ENCODE data around the gene TAOK2. TPM values are rescaled to one million over a fixed set of nuclear protein-coding genes. Genes with fewer than 3 reads are reported as not detected.

Gene TAOK2
- total and polyA plus RNA-seq, 2 of the 13 experiments (the other 11 are each of a cell fraction or from before 2014, with no cell fraction given): 17.4 to 43.2 TPM

- peak; percentile 80 for TF ChIP-seq ZNF142 (CRISPR knock-in tag; IDR thresholded peaks at IDR 0.05)
- TF ChIP-seq ZBTB37 (CRISPR knock-in tag; IDR thresholded peaks at IDR 0.05): no peak
- TF ChIP-seq ELF4 (CRISPR knock-in tag; IDR thresholded peaks at IDR 0.05; ENCODE audit: borderline replicate concordance): peak; percentile 38; the same call in 1 of the 2 replicates
- no peak for TF ChIP-seq ZNF460 (CRISPR knock-in tag; IDR thresholded peaks at IDR 0.05; ENCODE audit: borderline replicate concordance)
- peak; percentile 11; the same call in 1 of the 2 replicates for TF ChIP-seq ZBTB34 (CRISPR knock-in tag; IDR thresholded peaks at IDR 0.05)
- peak; percentile 34 for TF ChIP-seq SRSF1 (optimal IDR thresholded peaks at IDR 0.05; ENCODE audit: low read depth, low read length)
- TF ChIP-seq ZNF589 (CRISPR knock-in tag; conservative IDR thresholded peaks at IDR 0.05): peak; percentile 92
- 0 out of 2 replicates have a peak, but pooled peaks have one; percentile 4 for TF ChIP-seq NFKBIZ (CRISPR knock-in tag; IDR thresholded peaks at IDR 0.05)
- peak; percentile 72; the same call in 1 of the 2 replicates for TF ChIP-seq ZBTB4 (CRISPR knock-in tag; IDR thresholded peaks at IDR 0.05; ENCODE audit: borderline replicate concordance)
- TF ChIP-seq REST (IDR thresholded peaks at IDR 0.05; ENCODE audit: borderline replicate concordance in 1 of 2, low read depth in 1 of 2, low read length in 2 of 2): peak in 1 of 2 experiments; percentile 36; a peak in 1 of 4 replicates
Observed at GRCh38 chr16:29973384-29974246, at the start of gene TAOK2 (continued).

Measured in HepG2 (cell line).